NCI-H82 treated with DMSO at 0.1 percent for 48 hours (cell line): ENCODE results near the gene FOXP1.

Experiments
- DNase-seq: peaks from one replicate; lab custom pipeline; 2025; ENCODE audit not compliant: unreplicated experiment; lab: John Stamatoyannopoulos, UW

Gene FOXP1

GRCh38 chr3:71488882-71489281 is 94.6 kb downstream of the FOXP1 start:
- no peak for DNase-seq

- no peak for DNase-seq
Observed at GRCh38 chr3:71488391-71488809, 95.1 kb downstream of the FOXP1 start.

- no peak for DNase-seq
Observed at GRCh38 chr3:71487418-71487817, 96.1 kb downstream of the FOXP1 start.

GRCh38 chr3:71486831-71487230 is 96.7 kb downstream of the FOXP1 start:
- no peak for DNase-seq

- DNase-seq, result no peak
Observed at GRCh38 chr3:71485896-71486295, 97.6 kb downstream of the FOXP1 start.

GRCh38 chr3:71484452-71484851 is 99.1 kb downstream of the FOXP1 start:
- DNase-seq, result no peak

GRCh38 chr3:71484047-71484446 is 99.5 kb downstream of the FOXP1 start:
- no peak for DNase-seq

- DNase-seq, result no peak
Observed at GRCh38 chr3:71482771-71483170, 100.8 kb downstream of the FOXP1 start.

- no peak for DNase-seq
Observed at GRCh38 chr3:71478568-71478967, 105.0 kb downstream of the FOXP1 start.

GRCh38 chr3:71476950-71477349 is 106.6 kb downstream of the FOXP1 start:
- DNase-seq, result no peak

- no peak for DNase-seq
Observed at GRCh38 chr3:71469138-71469435, 114.4 kb downstream of the FOXP1 start.

GRCh38 chr3:71468311-71469137 is 115.0 kb downstream of the FOXP1 start:
- DNase-seq, result no peak

- DNase-seq, result no peak
Observed at GRCh38 chr3:71466483-71466882, 117.0 kb downstream of the FOXP1 start.

- no peak for DNase-seq
Observed at GRCh38 chr3:71465371-71466036, 118.0 kb downstream of the FOXP1 start.

- DNase-seq, result no peak
Observed at GRCh38 chr3:71464613-71465012, 118.9 kb downstream of the FOXP1 start.

- DNase-seq, result no peak
Observed at GRCh38 chr3:71463617-71464016, 119.9 kb downstream of the FOXP1 start.

GRCh38 chr3:71462586-71462985 is 120.9 kb downstream of the FOXP1 start:
- no peak for DNase-seq

- no peak for DNase-seq
Observed at GRCh38 chr3:71461749-71462483, 121.6 kb downstream of the FOXP1 start.

- no peak for DNase-seq
Observed at GRCh38 chr3:71461114-71461513, 122.4 kb downstream of the FOXP1 start.

- DNase-seq, result no peak
Observed at GRCh38 chr3:71458895-71459294, 124.6 kb downstream of the FOXP1 start.

GRCh38 chr3:71456826-71457225 is 126.7 kb downstream of the FOXP1 start:
- DNase-seq, result no peak

- DNase-seq, result no peak
Observed at GRCh38 chr3:71456156-71456555, 127.4 kb downstream of the FOXP1 start.
